Measurements from ENCODE around the gene ROCK1. TPM values are rescaled to one million over a fixed set of nuclear protein-coding genes. Genes with fewer than 3 reads are reported as not detected.

Gene ROCK1
- total and polyA plus RNA-seq, 12 donors: 6.8 to 55.5 (median 30.4) TPM

DNA sequence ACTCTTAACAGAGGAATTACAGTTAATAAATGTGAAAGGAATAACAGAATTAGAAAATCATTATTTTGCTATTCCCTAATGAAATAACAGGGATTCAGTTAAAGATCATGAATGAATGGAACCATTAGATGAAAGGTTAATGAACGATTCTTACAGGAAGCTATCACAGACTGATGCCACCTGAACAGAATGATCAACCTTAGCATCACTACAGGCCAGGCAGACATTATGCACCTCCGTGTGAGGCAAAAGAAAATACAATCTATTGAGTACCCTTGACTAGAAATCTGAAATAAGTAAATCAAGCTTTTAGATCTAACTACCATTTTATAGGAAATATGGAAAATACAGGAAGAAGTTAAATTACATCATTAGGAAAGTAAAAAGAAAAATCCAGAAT lies 10.4 kb downstream of the ROCK1 start:
- no peak overlapping the region for H3K4me3 ChIP-seq
- H3K27ac ChIP-seq: peak overlapping the region in 1 of 5 donors; percentile 45
- peaks cover 13 to 55% of the 10 kb centered on the region in 2 donors for H3K4me1 ChIP-seq (replicated peaks in 1 of 2)
- intact Hi-C loops (cut with DNase I): loop anchor here in 1 of 2 donors (10.0 kb wide), 1 partner anchor 76 kb away; no protein-coding TSS in a partner anchor
- H3K27me3 ChIP-seq: no peaks in the 10 kb centered on the region
- WGBS, 4 donors: 75 to 81% (median 80%) methylated on average over 2 of the region's 2 CpGs
- H3K36me3 ChIP-seq (replicated peaks in 1 of 2): no peaks in the 10 kb centered on the region
- no peaks in the 10 kb centered on the region for H3K9me3 ChIP-seq (replicated peaks in 1 of 3)
- no peak for TF ChIP-seq POLR2A (IDR thresholded peaks at IDR 0.05)
- TF ChIP-seq, protein P1, sequence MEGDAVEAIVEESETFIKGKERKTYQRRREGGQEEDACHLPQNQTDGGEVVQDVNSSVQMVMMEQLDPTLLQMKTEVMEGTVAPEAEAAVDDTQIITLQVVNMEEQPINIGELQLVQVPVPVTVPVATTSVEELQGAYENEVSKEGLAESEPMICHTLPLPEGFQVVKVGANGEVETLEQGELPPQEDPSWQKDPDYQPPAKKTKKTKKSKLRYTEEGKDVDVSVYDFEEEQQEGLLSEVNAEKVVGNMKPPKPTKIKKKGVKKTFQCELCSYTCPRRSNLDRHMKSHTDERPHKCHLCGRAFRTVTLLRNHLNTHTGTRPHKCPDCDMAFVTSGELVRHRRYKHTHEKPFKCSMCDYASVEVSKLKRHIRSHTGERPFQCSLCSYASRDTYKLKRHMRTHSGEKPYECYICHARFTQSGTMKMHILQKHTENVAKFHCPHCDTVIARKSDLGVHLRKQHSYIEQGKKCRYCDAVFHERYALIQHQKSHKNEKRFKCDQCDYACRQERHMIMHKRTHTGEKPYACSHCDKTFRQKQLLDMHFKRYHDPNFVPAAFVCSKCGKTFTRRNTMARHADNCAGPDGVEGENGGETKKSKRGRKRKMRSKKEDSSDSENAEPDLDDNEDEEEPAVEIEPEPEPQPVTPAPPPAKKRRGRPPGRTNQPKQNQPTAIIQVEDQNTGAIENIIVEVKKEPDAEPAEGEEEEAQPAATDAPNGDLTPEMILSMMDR (IDR thresholded peaks at IDR 0.05): no peak
- no peak for DNase-seq

DNA sequence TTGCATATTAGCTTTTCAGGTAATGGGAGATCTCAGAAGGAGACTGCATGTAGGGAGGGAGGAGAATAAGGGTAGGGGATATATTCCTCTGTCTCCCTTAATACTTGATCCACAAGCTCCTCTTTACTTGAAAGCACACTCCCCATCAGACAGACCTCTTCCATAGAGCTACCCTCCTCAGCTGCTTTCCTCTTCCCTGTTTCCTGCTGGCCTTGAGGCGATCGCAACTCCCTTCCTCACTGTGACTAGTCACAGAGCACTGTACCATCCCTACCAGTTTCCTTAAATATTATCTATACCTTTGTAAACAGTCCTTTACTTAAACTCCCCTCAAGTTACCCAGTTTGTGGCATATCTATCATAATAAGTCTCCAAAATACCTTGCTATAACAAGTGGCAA lies 10.9 kb downstream of the ROCK1 start:
- intact Hi-C loops (cut with DNase I): loop anchor here in 1 of 2 donors (10.0 kb wide), 1 partner anchor 76 kb away; no protein-coding TSS in a partner anchor
- Histone ChIP-seq H3K27ac (peak overlapping the region in 1 of 5 donors; percentile 45), H3K4me3 (no peak overlapping the region), H3K9me3 (replicated peaks in 1 of 3) (no peaks in the 10 kb centered on the region), H3K36me3 (replicated peaks in 1 of 2) (no peaks in the 10 kb centered on the region), H3K27me3 (no peaks in the 10 kb centered on the region), H3K4me1 (replicated peaks in 1 of 2) (peaks cover 10 to 50% of the 10 kb centered on the region in 2 donors)
- WGBS, 4 donors: 19 to 32% (median 26%) methylated on average over 2 of the region's 2 CpGs
- TF ChIP-seq POLR2A (IDR thresholded peaks at IDR 0.05): no peak
- TF ChIP-seq, protein P1 (IDR thresholded peaks at IDR 0.05): no peak
- no peak for DNase-seq

DNA sequence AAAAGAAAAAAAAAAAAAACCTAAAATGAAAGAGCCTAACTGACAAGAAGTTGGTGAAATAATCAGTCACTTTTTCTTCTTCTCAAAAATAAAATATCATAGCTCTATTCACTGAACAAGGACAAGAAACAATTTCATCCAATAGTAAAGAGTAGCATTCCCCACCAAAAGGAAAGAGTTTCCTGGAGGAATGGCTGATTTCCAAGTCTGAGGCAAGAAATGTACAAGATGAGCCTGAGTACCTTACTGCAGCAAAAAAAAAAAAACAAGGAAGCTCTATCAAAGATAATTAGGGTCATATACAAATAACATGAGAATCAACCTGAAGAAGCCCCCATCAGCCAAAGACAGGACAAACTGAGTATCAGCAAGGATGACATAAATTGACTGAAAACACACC lies 11.5 kb downstream of the ROCK1 start:
- intact Hi-C loops (cut with DNase I): loop anchor here in 1 of 2 donors (10.0 kb wide), 1 partner anchor 75 kb away; no protein-coding TSS in a partner anchor
- Histone ChIP-seq H3K36me3 (replicated peaks in 1 of 2) (no peaks in the 10 kb centered on the region), H3K4me1 (replicated peaks in 1 of 2) (peaks cover 10 to 45% of the 10 kb centered on the region in 2 donors), H3K4me3 (no peak overlapping the region), H3K27me3 (no peaks in the 10 kb centered on the region), H3K27ac (no peak overlapping the region), H3K9me3 (replicated peaks in 1 of 3) (no peaks in the 10 kb centered on the region)
- TF ChIP-seq, protein P1 (IDR thresholded peaks at IDR 0.05): no peak
- TF ChIP-seq POLR2A (IDR thresholded peaks at IDR 0.05): no peak
- no peak for DNase-seq

DNA sequence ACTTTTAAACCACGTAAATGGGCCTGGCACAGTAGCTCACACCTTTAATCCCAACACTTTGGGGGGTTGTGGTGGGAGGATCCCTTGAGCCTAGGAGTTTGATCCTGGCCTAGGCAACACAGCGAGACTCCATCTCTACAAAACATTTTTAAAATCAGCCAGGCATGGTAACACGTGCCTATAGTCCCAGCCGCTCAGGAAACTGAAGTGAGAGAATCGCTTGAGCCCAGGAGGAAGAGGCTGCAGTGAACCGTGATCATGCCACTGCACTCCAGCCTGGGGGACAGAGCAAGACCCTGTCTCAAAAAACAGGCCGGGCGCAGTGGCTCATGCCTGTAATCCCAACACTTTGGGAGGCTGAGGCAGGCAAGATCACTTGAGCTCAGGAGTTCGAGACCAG lies 12.2 kb downstream of the ROCK1 start:
- no peak overlapping the region for H3K4me3 ChIP-seq
- intact Hi-C loops (cut with DNase I): no loop called here
- no peaks in the 10 kb centered on the region for H3K9me3 ChIP-seq (replicated peaks in 1 of 3)
- no peak for DNase-seq
- TF ChIP-seq, protein P1 (IDR thresholded peaks at IDR 0.05): no peak
- no peak for TF ChIP-seq POLR2A (IDR thresholded peaks at IDR 0.05)
- no peaks in the 10 kb centered on the region for H3K36me3 ChIP-seq (replicated peaks in 1 of 2)
- peaks cover 10 to 39% of the 10 kb centered on the region in 2 donors for H3K4me1 ChIP-seq (replicated peaks in 1 of 2)
- no peaks in the 10 kb centered on the region for H3K27me3 ChIP-seq
- no peak overlapping the region for H3K27ac ChIP-seq
- 83 to 94% (median 88%) methylated on average over 8 to 9 of the region's 9 CpGs for WGBS, 4 donors
